GM19397 (cell line): Measurements from ENCODE around the gene CYP24A1.

Source experiments
- ATAC-seq: cut with Tn5 transposase; IDR thresholded peaks from one replicate; pipeline ENCODE4 v1.9.1; 2021; ENCODE audit warnings: mild to moderate bottlenecking, moderate library complexity; ENCODE audit not compliant: unreplicated experiment

The CYP24A1 gene

GRCh38 chr20:54158226-54158625 lies 15.6 kb downstream of the CYP24A1 start:
- no peak for ATAC-seq

GRCh38 chr20:54156981-54157835 lies 16.6 kb downstream of the CYP24A1 start:
- ATAC-seq = no peak

- no peak for ATAC-seq
Observed at GRCh38 chr20:54156522-54156921, 17.3 kb downstream of the CYP24A1 start.

GRCh38 chr20:54155736-54156317 lies 18.0 kb downstream of the CYP24A1 start:
- no peak for ATAC-seq

GRCh38 chr20:54154439-54154838 lies 19.3 kb downstream of the CYP24A1 start:
- no peak for ATAC-seq

- no peak for ATAC-seq
Observed at GRCh38 chr20:54153847-54154246, 19.9 kb downstream of the CYP24A1 start.

- no peak for ATAC-seq
Observed at GRCh38 chr20:54153041-54153327, 20.8 kb downstream of the CYP24A1 start.

- ATAC-seq = no peak
Observed at GRCh38 chr20:54152227-54153040, 21.4 kb downstream of the CYP24A1 start.

GRCh38 chr20:54151511-54152226 lies 22.1 kb downstream of the CYP24A1 start:
- no peak for ATAC-seq

- ATAC-seq = no peak
Observed at GRCh38 chr20:54151075-54151439, 22.7 kb downstream of the CYP24A1 start.

- ATAC-seq = no peak
Observed at GRCh38 chr20:54149765-54150264, 24.0 kb downstream of the CYP24A1 start.

- ATAC-seq = no peak
Observed at GRCh38 chr20:54148947-54149764, 24.6 kb downstream of the CYP24A1 start.

GRCh38 chr20:54146672-54147071 lies 27.1 kb downstream of the CYP24A1 start:
- no peak for ATAC-seq

- no peak for ATAC-seq
Observed at GRCh38 chr20:54144847-54145414, 28.9 kb downstream of the CYP24A1 start.

- no peak for ATAC-seq
Observed at GRCh38 chr20:54140927-54141566, 32.7 kb downstream of the CYP24A1 start.

- no peak for ATAC-seq
Observed at GRCh38 chr20:54140486-54140885, 33.3 kb downstream of the CYP24A1 start.

- ATAC-seq = no peak
Observed at GRCh38 chr20:54140067-54140466, 33.7 kb downstream of the CYP24A1 start.

GRCh38 chr20:54139188-54139587 lies 34.6 kb downstream of the CYP24A1 start:
- no peak for ATAC-seq

- ATAC-seq = no peak
Observed at GRCh38 chr20:54138427-54138826, 35.4 kb downstream of the CYP24A1 start.
